ENCODE data around the gene DNER. TPM values are rescaled to one million over a fixed set of nuclear protein-coding genes. Genes with fewer than 3 reads are reported as not detected.

Gene DNER
- total RNA-seq, 2 donors from 2014 or later = 0.27 to 3.3 TPM

DNA sequence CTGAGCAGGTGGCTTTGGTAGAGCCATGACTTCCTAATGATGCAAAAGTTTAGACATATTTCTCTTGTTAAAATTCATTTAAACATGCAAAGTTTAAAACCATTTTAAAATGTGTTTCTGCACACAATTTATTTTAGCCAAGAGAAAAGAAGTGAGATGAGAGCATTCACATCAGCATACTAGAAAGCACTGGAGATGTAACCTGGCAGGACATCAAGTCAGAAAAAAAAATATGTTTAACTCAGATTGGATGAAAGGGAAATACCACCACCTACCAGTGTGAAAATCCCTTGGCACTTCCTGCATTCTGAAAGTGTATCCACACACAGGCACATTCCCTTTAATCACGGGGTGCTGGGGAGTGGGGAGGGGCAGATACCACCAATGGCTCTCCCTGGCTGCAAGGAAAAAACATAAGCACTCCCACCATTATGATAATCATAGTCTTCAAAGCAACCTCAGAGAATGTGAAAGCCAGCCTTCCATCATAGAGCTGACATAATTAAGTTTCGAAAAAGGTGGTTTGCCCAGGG, 25.0 kb downstream of the DNER start:
- TF ChIP-seq, protein P1, sequence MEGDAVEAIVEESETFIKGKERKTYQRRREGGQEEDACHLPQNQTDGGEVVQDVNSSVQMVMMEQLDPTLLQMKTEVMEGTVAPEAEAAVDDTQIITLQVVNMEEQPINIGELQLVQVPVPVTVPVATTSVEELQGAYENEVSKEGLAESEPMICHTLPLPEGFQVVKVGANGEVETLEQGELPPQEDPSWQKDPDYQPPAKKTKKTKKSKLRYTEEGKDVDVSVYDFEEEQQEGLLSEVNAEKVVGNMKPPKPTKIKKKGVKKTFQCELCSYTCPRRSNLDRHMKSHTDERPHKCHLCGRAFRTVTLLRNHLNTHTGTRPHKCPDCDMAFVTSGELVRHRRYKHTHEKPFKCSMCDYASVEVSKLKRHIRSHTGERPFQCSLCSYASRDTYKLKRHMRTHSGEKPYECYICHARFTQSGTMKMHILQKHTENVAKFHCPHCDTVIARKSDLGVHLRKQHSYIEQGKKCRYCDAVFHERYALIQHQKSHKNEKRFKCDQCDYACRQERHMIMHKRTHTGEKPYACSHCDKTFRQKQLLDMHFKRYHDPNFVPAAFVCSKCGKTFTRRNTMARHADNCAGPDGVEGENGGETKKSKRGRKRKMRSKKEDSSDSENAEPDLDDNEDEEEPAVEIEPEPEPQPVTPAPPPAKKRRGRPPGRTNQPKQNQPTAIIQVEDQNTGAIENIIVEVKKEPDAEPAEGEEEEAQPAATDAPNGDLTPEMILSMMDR (IDR thresholded peaks at IDR 0.05) = no peak
- no peaks in the 10 kb centered on the region for H3K36me3 ChIP-seq
- no peak for DNase-seq (ENCODE audit: low spot score)

GRCh38 chr2:229688141-229688540, 26.2 kb downstream of the DNER start:
- TF ChIP-seq, protein P1 (IDR thresholded peaks at IDR 0.05) = no peak
- no peaks in the 10 kb centered on the region for H3K36me3 ChIP-seq
- no peak overlapping the region for H3K27ac ChIP-seq
- ATAC-seq (ENCODE audit: insufficient number of reproducible peaks, low FRiP score, low read depth) = no peak
- peaks cover 3% of the 10 kb centered on the region for H3K9me3 ChIP-seq
- H3K4me1 ChIP-seq (ENCODE audit: control insufficient read depth in 1 of 2, low read depth in 2 of 2) = no peaks in the 10 kb centered on the region
- H3K4me3 ChIP-seq = no peak overlapping the region
- H3K27me3 ChIP-seq (replicated peaks; ENCODE audit: insufficient read depth) = no peaks in the 10 kb centered on the region
- no peak for DNase-seq (ENCODE audit: low spot score)

More for the DNA sequence above, 25.0 kb downstream of the DNER start:
- H3K4me1 ChIP-seq (ENCODE audit: control insufficient read depth in 1 of 2, low read depth in 2 of 2) = no peaks in the 10 kb centered on the region
- H3K27ac ChIP-seq = no peak overlapping the region
- H3K4me3 ChIP-seq = no peak overlapping the region
- no peak for ATAC-seq (ENCODE audit: insufficient number of reproducible peaks, low FRiP score, low read depth)
- H3K9me3 ChIP-seq = peaks cover 3% of the 10 kb centered on the region
- H3K27me3 ChIP-seq (replicated peaks; ENCODE audit: insufficient read depth) = no peaks in the 10 kb centered on the region

DNA sequence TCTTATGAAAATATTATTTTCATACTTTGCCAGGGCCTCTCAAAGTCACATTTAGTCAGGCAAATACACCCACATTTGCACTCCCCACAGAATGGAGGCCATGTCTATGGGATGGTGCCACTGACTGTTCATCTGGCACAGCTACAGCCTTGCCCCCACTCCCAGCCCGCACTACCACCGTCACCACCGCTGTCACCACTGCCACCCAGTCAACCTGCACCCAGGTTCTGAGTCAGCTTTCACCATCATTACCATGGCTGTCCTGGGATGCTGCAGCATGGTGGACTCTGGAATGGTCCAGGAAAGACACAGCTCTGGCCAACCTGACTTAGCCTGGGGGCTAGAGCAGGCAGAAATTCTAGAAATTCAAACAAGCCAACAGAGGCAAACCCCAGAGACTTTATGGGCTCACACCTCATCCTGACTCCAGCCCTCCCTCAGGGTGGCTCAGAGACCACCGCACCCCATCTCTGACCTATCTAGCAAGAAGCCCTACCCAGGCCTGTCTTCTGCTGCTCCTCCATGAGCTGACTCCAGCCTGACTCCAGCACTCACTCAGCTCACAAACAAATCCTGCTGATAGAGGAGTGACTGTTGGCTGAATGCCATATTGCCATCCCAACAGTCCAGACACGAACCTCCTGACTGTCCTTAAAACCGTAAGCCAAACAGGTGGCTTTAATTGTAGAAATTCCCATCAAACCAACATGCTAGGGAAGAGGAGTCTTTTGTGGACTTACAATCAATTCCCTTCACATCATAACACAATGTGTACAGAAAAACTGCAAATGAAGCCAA, 28.0 kb downstream of the DNER start:
- DNase-seq (ENCODE audit: low spot score) (no peak), ATAC-seq (ENCODE audit: insufficient number of reproducible peaks, low FRiP score, low read depth) (no peak)
- no peak overlapping the region for H3K4me3 ChIP-seq
- H3K9me3 ChIP-seq = peaks cover 3% of the 10 kb centered on the region
- H3K4me1 ChIP-seq (ENCODE audit: control insufficient read depth in 1 of 2, low read depth in 2 of 2) = no peaks in the 10 kb centered on the region
- no peak overlapping the region for H3K27ac ChIP-seq
- TF ChIP-seq, protein P1 (IDR thresholded peaks at IDR 0.05) = no peak
- H3K36me3 ChIP-seq = no peaks in the 10 kb centered on the region
- H3K27me3 ChIP-seq (replicated peaks; ENCODE audit: insufficient read depth) = no peaks in the 10 kb centered on the region

- Histone ChIP-seq H3K27me3 (replicated peaks; ENCODE audit: insufficient read depth) (no peaks in the 10 kb centered on the region), H3K36me3 (no peaks in the 10 kb centered on the region), H3K27ac (no peak overlapping the region), H3K9me3 (peaks cover 3% of the 10 kb centered on the region), H3K4me3 (no peak overlapping the region), H3K4me1 (ENCODE audit: control insufficient read depth in 1 of 2, low read depth in 2 of 2) (no peaks in the 10 kb centered on the region)
- ATAC-seq (ENCODE audit: insufficient number of reproducible peaks, low FRiP score, low read depth) = no peak
- TF ChIP-seq, protein P1 (IDR thresholded peaks at IDR 0.05) = no peak
- DNase-seq (ENCODE audit: low spot score) = no peak
These were observed 29.3 kb downstream of the DNER start for GRCh38 chr2:229684942-229685562.

DNA sequence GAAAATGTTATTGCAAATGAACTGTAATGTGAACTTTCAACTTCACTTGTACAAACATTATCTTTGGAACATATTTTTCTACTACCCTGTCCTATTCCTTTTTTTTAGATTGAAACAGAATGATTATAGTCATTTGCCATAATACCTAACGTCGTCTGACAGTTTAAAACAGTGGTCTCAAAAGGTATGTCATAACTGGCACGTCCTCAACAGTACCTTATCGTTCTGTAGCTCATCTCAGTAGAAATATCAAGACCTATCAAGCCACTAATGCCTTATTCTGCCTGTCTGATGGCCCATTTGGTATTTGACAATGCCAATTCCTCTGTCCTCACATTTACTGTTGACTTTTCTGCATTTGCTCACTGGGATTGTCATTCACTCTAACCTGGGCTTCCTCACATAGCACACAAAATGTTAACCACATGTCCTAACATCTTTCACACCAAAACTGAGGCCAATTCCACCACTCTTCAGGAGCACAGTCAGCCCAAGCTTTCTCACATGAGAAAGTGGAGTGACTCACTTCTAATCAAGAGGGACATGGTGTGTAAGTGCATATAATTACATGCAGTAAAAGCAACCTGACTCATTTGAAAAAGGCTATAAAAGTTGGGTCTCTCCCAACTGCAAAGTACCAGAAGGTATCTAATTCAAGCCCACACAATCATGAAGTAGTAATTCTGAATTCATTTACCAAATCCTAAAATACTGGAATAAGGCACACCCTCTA, 34.8 kb downstream of the DNER start:
- TF ChIP-seq, protein P1 (IDR thresholded peaks at IDR 0.05) = no peak
- no peaks in the 10 kb centered on the region for H3K36me3 ChIP-seq
- H3K27me3 ChIP-seq (replicated peaks; ENCODE audit: insufficient read depth) = no peaks in the 10 kb centered on the region
- no peak overlapping the region for H3K27ac ChIP-seq
- H3K9me3 ChIP-seq = no peaks in the 10 kb centered on the region
- ATAC-seq (ENCODE audit: insufficient number of reproducible peaks, low FRiP score, low read depth) (no peak), DNase-seq (ENCODE audit: low spot score) (no peak)
- H3K4me3 ChIP-seq = no peak overlapping the region
- no peaks in the 10 kb centered on the region for H3K4me1 ChIP-seq (ENCODE audit: control insufficient read depth in 1 of 2, low read depth in 2 of 2)
